GM19238 (cell line): ENCODE data around the gene APOC4.
A peak's percentile ranks its signal among the peaks of the same experiment; 100 is the strongest.
"Not testable (repeated sequence)": the region's sequence is repeated elsewhere in the genome, so short reads cannot be mapped to it uniquely, and the experiment has no call there.

Experiments used
- DNase-seq: peaks from one replicate; pipeline ENCODE4 v3.0.0; 2011; ENCODE audit warnings: low spot score; ENCODE audit not compliant: insufficient read length

APOC4 gene, protein sequence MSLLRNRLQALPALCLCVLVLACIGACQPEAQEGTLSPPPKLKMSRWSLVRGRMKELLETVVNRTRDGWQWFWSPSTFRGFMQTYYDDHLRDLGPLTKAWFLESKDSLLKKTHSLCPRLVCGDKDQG

DNA sequence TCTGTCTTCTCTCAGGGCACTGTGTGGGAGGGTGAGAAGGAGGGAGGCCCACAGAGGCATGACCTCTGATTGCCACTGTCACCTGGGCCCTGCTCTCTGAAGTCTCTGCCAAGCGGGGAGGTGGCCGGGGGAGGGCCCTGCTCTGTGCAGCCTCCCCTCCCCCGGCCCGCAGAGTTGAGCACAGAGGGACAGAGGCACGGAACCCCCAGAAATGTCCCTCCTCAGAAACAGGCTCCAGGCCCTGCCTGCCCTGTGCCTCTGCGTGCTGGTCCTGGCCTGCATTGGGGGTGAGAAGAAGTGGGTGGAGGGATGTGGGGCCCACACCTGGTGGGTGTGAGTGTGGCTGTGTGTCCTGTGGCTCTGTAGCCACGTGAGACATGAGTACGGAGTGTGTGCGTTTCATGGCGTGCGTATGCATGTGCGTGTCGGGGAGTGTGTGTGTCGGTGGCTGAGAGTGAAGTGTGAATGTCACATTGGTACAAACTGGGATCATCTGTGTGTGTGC, at the start of gene APOC4:
APOC4 (plus strand) TSS at position 171 of the 505 bp plus-strand sequence; CDS start at position 212, 41 bp downstream.
- DNase-seq = no peak

DNA sequence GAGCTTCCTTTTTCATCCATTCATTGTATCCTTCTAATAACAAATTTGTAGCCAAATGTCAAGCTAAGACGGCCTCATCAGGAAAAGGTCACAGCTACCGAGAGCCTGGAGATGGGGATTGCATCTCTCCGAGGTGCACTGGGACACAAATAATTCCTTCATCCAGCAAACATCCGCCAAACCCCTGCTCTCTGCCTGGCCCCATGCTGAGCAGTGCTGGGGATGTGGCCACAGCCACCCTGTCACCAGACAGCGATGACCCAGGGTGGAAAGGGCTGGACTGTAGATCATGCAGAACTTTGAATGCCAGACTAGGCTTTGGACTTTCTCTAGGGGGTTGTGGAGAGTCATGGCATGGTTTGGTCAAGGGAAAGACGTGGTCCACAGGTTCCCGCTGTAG, 49.1 kb upstream of the APOC4 start:
- no peak for DNase-seq

DNA sequence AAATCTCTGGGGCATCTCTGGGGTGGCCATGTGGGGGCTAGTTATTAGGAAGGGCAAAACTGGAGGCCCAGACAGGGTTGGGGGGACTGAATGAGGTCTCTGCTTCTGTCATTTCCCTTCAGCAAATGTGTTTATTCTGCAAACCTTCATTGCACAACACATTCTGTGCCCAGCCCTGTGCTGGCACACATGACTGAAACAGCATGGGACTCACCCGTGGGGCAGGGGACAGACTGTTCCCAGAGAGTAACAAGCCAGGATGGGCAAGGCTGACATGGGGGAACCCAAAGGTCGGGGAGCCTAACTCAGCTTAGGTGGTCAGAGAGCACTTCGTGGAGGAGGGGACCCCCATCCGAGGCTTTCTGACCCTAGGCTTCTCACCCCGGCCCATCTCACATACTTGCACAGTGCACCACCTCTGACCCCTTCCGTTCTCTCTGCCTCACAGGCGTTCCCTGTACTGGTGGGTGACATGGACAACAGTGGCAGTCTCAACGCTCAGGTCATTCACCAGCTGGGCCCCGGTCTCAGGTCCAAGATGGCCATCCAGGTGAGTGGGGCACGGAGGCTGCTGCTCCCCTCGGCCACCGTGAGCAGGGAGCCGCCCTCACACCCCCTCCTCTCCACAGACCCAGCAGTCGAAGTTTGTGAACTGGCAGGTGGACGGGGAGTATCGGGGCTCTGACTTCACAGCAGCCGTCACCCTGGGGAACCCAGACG, 48.5 kb upstream of the APOC4 start:
- DNase-seq = no peak

DNA sequence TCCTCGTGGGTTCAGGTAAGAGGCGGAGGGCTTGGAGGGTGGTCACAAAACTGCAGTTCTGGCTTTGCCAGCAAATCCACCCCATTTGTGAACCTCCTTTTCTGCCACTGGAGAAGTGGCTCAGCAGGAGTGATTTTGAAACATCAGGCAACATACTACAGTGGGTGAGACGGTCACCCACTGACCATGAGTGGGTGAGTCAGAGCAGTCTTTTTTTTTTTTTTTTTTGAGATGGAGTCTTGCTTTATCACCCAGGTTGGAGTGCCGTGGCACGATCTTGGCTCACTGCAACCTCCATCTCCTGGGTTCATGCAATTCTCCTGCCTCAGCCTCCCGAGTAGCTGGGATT, 48.0 kb upstream of the APOC4 start:
- no peak for DNase-seq

DNA sequence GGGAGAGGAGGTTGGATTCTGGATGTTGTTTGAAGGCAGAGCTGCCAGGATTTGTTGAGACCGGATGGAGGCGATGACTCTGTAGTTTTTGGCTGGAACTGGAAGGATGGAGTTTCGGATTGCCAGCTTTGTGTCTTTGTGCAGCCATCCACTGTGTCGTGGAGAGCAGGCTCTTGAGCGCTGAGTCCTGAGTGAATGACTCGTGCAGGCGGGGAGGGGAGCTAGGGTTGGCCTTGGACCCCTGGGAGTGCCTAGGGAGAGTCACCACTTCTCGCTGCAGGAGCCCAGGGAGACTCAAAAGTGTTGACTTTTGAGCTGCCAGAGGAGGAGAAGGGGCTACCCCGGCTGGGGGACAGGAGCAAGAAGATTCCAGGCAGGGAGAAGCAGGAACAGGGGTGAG, 47.1 kb upstream of the APOC4 start:
- no peak for DNase-seq

DNA sequence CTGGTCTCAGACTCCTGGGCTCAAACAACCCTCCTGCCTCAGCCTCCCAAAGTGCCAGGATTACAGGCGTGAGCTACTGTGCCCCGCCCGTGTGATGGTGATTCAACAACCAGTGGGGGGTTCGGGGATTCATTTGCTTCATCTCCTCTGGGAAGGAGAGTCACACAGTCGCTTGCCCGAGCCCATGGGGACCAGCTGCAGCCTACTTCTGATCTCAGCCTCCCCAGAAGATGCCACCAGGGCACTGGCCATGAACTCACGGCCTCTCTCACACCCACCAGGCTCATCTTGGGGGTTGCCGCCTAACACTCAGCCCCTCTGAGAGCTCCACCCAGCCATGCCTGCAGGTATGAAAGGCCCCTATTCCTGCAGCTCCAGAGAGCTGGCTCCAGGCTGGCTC, 44.2 kb upstream of the APOC4 start:
- no peak for DNase-seq

DNA sequence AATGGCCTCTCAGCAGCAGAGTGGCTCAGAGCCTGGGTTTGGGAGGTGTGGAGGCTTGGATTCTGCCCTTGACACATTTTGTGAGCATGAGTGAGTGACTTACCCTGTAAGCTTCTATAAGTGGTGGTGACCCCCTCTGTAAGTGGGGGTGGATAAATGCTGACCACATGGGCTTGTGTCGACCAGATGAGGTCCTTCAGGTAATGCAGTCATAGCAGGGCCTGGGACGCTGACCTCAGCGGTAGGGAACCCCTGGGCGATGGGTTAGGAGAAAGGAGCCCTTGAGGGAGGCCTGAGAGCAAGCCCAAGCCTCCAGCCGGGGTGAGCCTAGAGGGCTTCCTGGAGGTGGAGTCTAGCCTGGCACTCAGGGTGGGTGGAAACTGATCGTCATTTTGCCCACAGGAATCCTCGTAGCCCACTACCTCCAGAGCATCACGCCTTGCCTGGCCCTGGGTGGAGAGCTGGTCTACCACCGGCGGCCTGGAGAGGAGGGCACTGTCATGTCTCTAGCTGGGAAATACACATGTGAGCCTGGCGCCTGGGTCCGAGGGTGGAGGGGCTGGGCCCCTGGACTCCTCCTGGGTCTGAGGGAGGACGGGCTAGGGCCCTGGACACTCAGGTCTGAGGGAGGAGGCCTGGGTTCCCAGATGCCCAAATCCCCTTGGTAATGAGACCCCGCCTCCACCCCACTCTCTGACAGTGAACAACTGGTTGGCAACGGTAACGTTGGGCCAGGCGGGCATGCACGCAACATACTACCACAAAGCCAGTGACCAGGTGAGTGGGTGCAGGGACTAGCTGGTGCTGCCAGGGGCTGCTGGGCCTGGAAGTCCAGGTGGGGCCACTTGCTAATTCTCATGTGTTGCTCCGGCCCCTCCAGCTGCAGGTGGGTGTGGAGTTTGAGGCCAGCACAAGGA, 41.5 kb upstream of the APOC4 start:
- DNase-seq = no peak

DNA sequence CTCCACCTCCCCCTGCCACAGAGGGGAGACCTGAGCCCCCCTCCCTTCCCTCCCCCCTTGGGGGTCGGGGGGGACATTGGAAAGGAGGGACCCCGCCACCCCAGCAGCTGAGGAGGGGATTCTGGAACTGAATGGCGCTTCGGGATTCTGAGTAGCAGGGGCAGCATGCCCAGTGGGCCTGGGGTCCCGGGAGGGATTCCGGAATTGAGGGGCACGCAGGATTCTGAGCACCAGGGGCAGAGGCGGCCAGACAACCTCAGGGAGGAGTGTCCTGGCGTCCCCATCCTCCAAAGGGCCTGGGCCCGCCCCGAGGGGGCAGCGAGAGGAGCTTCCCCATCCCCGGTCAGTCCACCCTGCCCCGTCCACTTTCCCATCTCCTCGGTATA, 38.8 kb upstream of the APOC4 start:
- no peak for DNase-seq

DNA sequence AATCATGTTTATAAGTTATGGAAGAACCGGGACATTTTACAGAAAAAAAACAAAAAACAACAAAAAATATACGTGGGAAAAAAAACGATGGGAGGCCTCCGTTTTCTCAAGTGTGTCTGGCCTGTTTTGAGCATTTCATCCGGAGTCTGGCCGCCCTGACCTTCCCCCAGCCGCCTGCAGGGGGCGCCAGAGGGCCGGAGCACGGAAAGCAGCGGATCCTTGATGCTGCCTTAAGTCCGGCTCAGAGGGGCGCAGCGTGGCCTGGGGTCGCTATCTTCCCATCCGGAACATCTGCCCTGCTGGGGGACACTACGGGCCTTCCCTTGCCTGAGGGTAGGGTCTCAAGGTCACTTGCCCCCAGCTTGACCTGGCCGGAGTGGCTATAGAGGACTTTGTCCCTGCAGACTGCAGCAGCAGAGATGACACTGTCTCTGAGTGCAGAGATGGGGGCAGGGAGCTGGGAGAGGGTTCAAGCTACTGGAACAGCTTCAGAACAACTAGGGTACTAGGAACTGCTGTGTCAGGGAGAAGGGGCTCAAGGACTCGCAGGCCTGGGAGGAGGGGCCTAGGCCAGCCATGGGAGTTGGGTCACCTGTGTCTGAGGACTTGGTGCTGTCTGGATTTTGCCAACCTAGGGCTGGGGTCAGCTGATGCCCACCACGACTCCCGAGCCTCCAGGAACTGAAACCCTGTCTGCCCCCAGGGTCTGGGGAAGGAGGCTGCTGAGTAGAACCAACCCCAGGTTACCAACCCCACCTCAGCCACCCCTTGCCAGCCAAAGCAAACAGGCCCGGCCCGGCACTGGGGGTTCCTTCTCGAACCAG, 38.2 kb upstream of the APOC4 start:
- DNase-seq = peak; percentile 71

DNA sequence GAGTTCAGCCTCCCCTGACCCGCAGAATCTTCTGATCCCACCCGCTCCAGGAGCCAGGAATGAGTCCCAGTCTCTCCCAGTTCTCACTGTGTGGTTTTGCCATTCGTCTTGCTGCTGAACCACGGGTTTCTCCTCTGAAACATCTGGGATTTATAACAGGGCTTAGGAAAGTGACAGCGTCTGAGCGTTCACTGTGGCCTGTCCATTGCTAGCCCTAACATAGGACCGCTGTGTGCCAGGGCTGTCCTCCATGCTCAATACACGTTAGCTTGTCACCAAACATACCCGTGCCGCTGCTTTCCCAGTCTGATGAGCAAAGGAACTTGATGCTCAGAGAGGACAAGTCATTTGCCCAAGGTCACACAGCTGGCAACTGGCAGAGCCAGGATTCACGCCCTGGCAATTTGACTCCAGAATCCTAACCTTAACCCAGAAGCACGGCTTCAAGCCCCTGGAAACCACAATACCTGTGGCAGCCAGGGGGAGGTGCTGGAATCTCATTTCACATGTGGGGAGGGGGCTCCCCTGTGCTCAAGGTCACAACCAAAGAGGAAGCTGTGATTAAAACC, 37.5 kb upstream of the APOC4 start:
- no peak for DNase-seq

DNA sequence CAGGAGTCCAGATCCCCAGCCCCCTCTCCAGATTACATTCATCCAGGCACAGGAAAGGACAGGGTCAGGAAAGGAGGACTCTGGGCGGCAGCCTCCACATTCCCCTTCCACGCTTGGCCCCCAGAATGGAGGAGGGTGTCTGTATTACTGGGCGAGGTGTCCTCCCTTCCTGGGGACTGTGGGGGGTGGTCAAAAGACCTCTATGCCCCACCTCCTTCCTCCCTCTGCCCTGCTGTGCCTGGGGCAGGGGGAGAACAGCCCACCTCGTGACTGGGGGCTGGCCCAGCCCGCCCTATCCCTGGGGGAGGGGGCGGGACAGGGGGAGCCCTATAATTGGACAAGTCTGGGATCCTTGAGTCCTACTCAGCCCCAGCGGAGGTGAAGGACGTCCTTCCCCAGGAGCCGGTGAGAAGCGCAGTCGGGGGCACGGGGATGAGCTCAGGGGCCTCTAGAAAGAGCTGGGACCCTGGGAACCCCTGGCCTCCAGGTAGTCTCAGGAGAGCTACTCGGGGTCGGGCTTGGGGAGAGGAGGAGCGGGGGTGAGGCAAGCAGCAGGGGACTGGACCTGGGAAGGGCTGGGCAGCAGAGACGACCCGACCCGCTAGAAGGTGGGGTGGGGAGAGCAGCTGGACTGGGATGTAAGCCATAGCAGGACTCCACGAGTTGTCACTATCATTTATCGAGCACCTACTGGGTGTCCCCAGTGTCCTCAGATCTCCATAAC, 36.4 kb upstream of the APOC4 start, which contains the start of gene APOE:
APOE (plus strand) TSS at position 360 of the 724 bp plus-strand sequence. CDS start 829 bp downstream, outside the sequence.
- no peak for DNase-seq

DNA sequence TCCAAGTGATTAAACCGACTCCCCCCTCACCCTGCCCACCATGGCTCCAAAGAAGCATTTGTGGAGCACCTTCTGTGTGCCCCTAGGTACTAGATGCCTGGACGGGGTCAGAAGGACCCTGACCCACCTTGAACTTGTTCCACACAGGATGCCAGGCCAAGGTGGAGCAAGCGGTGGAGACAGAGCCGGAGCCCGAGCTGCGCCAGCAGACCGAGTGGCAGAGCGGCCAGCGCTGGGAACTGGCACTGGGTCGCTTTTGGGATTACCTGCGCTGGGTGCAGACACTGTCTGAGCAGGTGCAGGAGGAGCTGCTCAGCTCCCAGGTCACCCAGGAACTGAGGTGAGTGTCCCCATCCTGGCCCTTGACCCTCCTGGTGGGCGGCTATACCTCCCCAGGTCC, 34.4 kb upstream of the APOC4 start:
- DNase-seq = no peak

DNA sequence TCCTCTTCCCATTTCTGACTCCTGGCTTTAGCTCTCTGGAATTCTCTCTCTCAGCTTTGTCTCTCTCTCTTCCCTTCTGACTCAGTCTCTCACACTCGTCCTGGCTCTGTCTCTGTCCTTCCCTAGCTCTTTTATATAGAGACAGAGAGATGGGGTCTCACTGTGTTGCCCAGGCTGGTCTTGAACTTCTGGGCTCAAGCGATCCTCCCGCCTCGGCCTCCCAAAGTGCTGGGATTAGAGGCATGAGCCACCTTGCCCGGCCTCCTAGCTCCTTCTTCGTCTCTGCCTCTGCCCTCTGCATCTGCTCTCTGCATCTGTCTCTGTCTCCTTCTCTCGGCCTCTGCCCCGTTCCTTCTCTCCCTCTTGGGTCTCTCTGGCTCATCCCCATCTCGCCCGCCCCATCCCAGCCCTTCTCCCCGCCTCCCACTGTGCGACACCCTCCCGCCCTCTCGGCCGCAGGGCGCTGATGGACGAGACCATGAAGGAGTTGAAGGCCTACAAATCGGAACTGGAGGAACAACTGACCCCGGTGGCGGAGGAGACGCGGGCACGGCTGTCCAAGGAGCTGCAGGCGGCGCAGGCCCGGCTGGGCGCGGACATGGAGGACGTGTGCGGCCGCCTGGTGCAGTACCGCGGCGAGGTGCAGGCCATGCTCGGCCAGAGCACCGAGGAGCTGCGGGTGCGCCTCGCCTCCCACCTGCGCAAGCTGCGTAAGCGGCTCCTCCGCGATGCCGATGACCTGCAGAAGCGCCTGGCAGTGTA, 33.8 kb upstream of the APOC4 start:
- no peak for DNase-seq

DNA sequence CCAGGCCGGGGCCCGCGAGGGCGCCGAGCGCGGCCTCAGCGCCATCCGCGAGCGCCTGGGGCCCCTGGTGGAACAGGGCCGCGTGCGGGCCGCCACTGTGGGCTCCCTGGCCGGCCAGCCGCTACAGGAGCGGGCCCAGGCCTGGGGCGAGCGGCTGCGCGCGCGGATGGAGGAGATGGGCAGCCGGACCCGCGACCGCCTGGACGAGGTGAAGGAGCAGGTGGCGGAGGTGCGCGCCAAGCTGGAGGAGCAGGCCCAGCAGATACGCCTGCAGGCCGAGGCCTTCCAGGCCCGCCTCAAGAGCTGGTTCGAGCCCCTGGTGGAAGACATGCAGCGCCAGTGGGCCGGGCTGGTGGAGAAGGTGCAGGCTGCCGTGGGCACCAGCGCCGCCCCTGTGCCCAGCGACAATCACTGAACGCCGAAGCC, 33.2 kb upstream of the APOC4 start:
- no peak for DNase-seq

DNA sequence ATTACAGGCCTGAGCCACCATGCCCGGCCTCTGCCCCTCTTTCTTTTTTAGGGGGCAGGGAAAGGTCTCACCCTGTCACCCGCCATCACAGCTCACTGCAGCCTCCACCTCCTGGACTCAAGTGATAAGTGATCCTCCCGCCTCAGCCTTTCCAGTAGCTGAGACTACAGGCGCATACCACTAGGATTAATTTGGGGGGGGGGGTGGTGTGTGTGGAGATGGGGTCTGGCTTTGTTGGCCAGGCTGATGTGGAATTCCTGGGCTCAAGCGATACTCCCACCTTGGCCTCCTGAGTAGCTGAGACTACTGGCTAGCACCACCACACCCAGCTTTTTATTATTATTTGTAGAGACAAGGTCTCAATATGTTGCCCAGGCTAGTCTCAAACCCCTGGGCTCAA, 32.3 kb upstream of the APOC4 start:
- no peak for DNase-seq

DNA sequence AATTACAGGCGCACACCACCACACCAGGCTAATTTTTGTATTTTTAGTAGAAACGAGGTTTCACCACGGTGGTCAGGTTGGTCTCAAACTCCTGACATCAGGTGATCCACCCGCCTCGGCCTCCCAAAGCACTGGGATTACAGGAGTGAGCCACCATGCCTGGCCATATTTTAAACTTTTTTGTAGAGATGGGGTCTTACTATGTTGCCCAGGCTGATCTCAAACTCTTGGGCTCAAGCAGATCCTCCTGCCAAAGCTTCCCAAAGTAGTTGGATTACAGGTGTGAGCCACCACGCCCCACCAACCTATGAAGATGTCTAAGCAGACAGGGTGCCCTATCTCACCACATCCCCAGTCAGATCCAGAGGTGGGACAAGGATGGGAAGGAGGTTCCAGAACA, 30.1 kb upstream of the APOC4 start:
- not testable (repeated sequence) for DNase-seq

DNA sequence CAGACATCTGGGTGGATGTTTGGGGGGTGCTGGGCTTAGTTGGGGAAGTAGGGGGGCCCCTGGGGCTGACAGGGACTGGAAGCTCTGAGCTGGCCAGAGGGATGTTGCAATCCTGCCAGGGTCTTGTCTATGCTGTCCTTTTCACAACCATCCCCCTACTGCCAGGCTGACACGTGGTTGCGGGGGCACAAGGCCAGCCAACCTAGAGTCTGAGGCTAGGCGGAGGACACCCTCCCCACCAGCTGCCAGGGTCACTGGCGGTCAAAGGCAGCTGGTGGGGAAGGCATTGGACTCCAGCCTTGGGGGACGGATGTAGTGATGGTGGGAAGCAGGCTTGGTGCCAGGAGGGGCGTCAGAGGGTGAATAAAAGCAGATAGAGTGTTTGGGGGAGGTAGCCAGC, 29.2 kb upstream of the APOC4 start:
- no peak for DNase-seq

DNA sequence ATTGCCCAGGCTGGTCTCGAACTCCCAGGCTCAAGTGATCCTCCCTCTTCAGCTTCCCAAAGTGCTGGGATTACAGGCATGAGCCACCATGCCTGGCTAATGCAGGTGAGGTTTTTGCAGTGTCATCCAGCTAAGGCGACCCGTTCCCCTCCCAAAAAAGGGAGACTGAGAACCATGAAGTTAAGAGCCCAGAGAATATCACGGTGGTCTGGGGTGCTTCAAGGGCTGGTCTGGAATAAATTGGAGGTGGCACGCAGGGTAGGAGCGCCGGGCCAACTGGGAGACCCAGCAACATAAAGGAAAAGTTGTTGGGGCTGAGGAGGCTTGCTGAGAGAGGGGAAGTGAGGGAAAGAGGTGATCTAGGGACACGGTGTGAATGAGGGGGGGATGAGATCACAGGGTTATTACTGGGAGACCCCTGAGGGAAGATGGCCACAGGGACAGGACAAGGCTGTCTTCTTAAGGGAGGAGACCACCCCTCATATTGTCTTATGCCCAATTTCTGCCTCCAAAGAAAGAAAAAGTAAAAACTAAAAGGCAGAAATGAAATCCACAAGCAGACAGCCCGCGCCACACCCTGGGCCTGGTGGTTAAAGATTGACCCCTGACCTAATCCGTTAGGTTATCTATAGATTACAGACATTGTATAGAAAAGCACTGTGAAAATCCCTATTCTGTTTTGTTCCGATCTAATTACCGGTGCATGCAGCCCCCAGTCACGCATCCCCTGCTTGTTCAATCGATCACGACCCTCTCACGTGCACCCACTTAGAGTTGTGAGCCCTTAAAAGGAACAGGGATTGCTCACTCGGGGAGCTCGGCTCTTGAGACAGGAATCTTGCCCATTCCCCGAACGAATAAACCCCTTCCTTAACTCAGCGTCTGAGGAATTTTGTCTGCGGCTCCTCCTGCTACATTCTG, 28.3 kb upstream of the APOC4 start:
- DNase-seq = not testable (repeated sequence)
